Urinary bladder (tissue), 4 donors: ENCODE data around the gene MPHOSPH8. TPM values are rescaled to one million over a fixed set of nuclear protein-coding genes. Genes with fewer than 3 reads are reported as not detected.
A peak's percentile ranks its signal among the peaks of the same experiment; 100 is the strongest.

Experiments used
- DNase-seq: peaks from one replicate; pipeline ENCODE4 v3.0.0-alpha.2; 2015; ENCODE audit errors: extremely low spot score
- H3K27ac ChIP-seq: one replicate; pipeline ENCODE4 v1.5.1; 2013; ENCODE audit warnings: low read depth, mild to moderate bottlenecking, moderate library complexity
- H3K36me3 ChIP-seq: one replicate; pipeline ENCODE4 v1.6.1; 2013; ENCODE audit warnings: mild to moderate bottlenecking, moderate library complexity; ENCODE audit not compliant: insufficient read depth
- H3K4me1 ChIP-seq: one replicate; pipeline ENCODE4 v1.6.1; 2013; ENCODE audit warnings: mild to moderate bottlenecking, moderate library complexity; ENCODE audit not compliant: insufficient read depth
- H3K4me3 ChIP-seq: one replicate; pipeline ENCODE4 v1.5.1; 2013; ENCODE audit warnings: low read depth, low read length
- WGBS: extraction: QIAGEN DNeasy Blood & Tissue Kit; methylation state at CpG from one replicate; pipeline ENCODE4 v1.1.7; 2013; 5-methylcytosine and 5-hydroxymethylcytosine counted together
- polyA plus RNA-seq: library from polyadenylated mRNA; stranded (reverse); fragments of 200-250 nt; gene quantifications from one replicate; pipeline ENCODE4 v1.2.3, GENCODE V29; 2013
- total RNA-seq: library from RNA; depleted of rRNA; stranded (reverse); fragments of >200 nt; gene quantifications from one replicate; pipeline ENCODE4 v1.2.3, GENCODE V29; 2014
- donor health status: healthy with polysubstance abuse.
- donor health status: healthy.

MPHOSPH8 gene
- total RNA-seq = 30.8 TPM
- 34.3 TPM for polyA plus RNA-seq

- Histone ChIP-seq H3K4me1 (peaks cover 1% of the 10 kb centered on the region), H3K36me3 (no peaks in the 10 kb centered on the region), H3K4me3 (peak within 1 kb of the TSS; percentile 81), H3K27ac (peak within 1 kb of the TSS; percentile 87)
- under 1% methylated on average over 58 of the region's 58 CpGs for WGBS
- DNase-seq = peak; percentile 90
These were observed at the start of gene MPHOSPH8 for GRCh38 chr13:19633479-19634255. TSS of gene MPHOSPH8 (plus strand) at chr13:19633659. CDS start at chr13:19633749, 90 bp downstream.

GRCh38 chr13:19586904-19587634 is 46.4 kb upstream of the MPHOSPH8 start:
- WGBS = 34% methylated on average over 17 of the region's 17 CpGs
- Histone ChIP-seq H3K36me3 (no peaks in the 10 kb centered on the region), H3K4me1 (no peaks in the 10 kb centered on the region), H3K4me3 (no peak overlapping the region), H3K27ac (no peak overlapping the region)
- DNase-seq = no peak

- no peaks in the 10 kb centered on the region for H3K4me1 ChIP-seq
- H3K27ac ChIP-seq = no peak overlapping the region
- H3K36me3 ChIP-seq = no peaks in the 10 kb centered on the region
- no peak overlapping the region for H3K4me3 ChIP-seq
- no peak for DNase-seq
- WGBS = 52% methylated on average over 9 of the region's 9 CpGs
These were observed 45.7 kb upstream of the MPHOSPH8 start for GRCh38 chr13:19587635-19588300.

- no peak overlapping the region for H3K4me3 ChIP-seq
- no peaks in the 10 kb centered on the region for H3K36me3 ChIP-seq
- WGBS = 64% methylated on average over 2 of the region's 2 CpGs
- no peaks in the 10 kb centered on the region for H3K4me1 ChIP-seq
- no peak overlapping the region for H3K27ac ChIP-seq
- DNase-seq = no peak
These were observed 44.1 kb upstream of the MPHOSPH8 start for GRCh38 chr13:19589312-19589711.

GRCh38 chr13:19590423-19590822 is 43.0 kb upstream of the MPHOSPH8 start:
- no peaks in the 10 kb centered on the region for H3K4me1 ChIP-seq
- no peaks in the 10 kb centered on the region for H3K36me3 ChIP-seq
- H3K4me3 ChIP-seq = no peak overlapping the region
- no peak for DNase-seq
- 82% methylated on average over 5 of the region's 5 CpGs for WGBS
- no peak overlapping the region for H3K27ac ChIP-seq

- H3K36me3 ChIP-seq = no peaks in the 10 kb centered on the region
- H3K4me3 ChIP-seq = no peak overlapping the region
- DNase-seq = no peak
- no peak overlapping the region for H3K27ac ChIP-seq
- no peaks in the 10 kb centered on the region for H3K4me1 ChIP-seq
- 83% methylated on average over 7 of the region's 7 CpGs for WGBS
These were observed 41.6 kb upstream of the MPHOSPH8 start for GRCh38 chr13:19591864-19592263.

GRCh38 chr13:19592657-19593180 is 40.7 kb upstream of the MPHOSPH8 start:
- WGBS = 93% methylated on average over 1 of the region's 1 CpG

GRCh38 chr13:19596086-19596485 is 37.4 kb upstream of the MPHOSPH8 start:
- DNase-seq = no peak
- Histone ChIP-seq H3K36me3 (no peaks in the 10 kb centered on the region), H3K27ac (no peak overlapping the region), H3K4me3 (no peak overlapping the region), H3K4me1 (no peaks in the 10 kb centered on the region)
- WGBS = 88% methylated on average over 3 of the region's 3 CpGs

More at GRCh38 chr13:19592657-19593180, 40.7 kb upstream of the MPHOSPH8 start:
- no peaks in the 10 kb centered on the region for H3K4me1 ChIP-seq
- no peak for DNase-seq
- H3K4me3 ChIP-seq = no peak overlapping the region
- no peaks in the 10 kb centered on the region for H3K36me3 ChIP-seq
- H3K27ac ChIP-seq = no peak overlapping the region

GRCh38 chr13:19596960-19597361 is 36.5 kb upstream of the MPHOSPH8 start:
- Histone ChIP-seq H3K36me3 (no peaks in the 10 kb centered on the region), H3K4me3 (no peak overlapping the region), H3K4me1 (no peaks in the 10 kb centered on the region), H3K27ac (no peak overlapping the region)
- WGBS = 84% methylated on average over 6 of the region's 6 CpGs
- DNase-seq = no peak

- Histone ChIP-seq H3K36me3 (no peaks in the 10 kb centered on the region), H3K27ac (no peak overlapping the region), H3K4me3 (no peak overlapping the region), H3K4me1 (no peaks in the 10 kb centered on the region)
- DNase-seq = no peak
- WGBS = 43% methylated on average over 5 of the region's 5 CpGs
These were observed 35.9 kb upstream of the MPHOSPH8 start for GRCh38 chr13:19597523-19597922.

GRCh38 chr13:19601749-19602725 is 31.4 kb upstream of the MPHOSPH8 start:
- no peaks in the 10 kb centered on the region for H3K4me1 ChIP-seq
- H3K27ac ChIP-seq = no peak overlapping the region
- under 1% methylated on average over 108 of the region's 108 CpGs for WGBS
- DNase-seq = no peak
- no peaks in the 10 kb centered on the region for H3K36me3 ChIP-seq
- peak overlapping the region; percentile 62 for H3K4me3 ChIP-seq

- no peak overlapping the region for H3K4me3 ChIP-seq
- DNase-seq = no peak
- no peak overlapping the region for H3K27ac ChIP-seq
- no peaks in the 10 kb centered on the region for H3K4me1 ChIP-seq
- 88% methylated on average over 6 of the region's 6 CpGs for whole genome bisulfite sequencing
- H3K36me3 ChIP-seq = no peaks in the 10 kb centered on the region
These were observed 29.2 kb upstream of the MPHOSPH8 start for GRCh38 chr13:19604306-19604705.
